SK-N-DZ (cell line): Measurements from ENCODE around the gene NLRC3.

Source experiments
- DNase-seq: peaks from one replicate; pipeline ENCODE4 v3.0.0-alpha.2; 2015; ENCODE audit warnings: low spot score

NLRC3 gene

DNA sequence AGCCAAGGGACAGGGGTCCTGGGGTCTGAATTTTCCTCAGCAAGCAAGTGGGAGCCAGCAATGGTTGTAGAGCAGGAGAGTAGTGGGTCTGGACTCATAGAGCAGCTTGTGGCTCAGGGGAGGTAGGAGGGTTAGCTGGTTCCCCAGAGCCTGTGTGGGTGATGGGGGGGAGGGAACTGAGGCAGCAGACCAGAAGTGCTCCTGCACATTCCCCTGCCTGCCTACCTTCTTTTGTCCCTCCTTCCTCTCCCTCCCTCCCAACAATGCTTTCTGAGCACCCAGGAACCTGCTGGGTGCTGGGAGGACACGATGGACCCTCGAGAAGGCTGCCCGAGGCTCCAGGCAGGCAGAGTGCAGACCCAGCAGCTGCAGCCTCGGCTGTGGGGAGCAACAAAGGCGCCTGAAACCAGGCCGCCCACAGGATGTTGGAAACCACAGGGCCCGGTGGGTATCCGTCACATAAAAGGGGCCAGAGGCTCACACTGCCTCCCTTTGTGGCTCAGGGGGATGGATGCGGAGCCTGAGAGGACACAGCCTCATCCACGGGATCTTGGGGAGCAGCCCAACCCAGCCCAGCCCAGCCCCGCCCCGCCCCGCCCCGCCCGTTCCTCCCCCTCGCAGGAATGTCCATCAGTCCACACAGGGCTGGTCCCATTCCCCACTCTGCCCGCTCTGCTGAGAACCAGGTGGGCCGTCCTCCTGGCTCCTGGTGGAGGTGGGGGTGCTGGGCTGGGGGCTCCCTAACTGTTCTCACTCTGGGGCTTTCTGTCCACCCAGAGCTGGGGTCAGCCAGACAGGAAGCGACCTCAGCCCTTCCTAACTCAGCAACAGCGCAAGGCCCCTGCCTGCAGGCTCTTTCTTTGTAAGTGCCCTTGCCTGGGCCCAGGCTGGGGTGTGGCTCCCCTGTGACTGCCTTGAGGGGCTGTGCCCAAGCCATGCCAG, 1.7 kb upstream of the NLRC3 start:
- no peak for DNase-seq

DNA sequence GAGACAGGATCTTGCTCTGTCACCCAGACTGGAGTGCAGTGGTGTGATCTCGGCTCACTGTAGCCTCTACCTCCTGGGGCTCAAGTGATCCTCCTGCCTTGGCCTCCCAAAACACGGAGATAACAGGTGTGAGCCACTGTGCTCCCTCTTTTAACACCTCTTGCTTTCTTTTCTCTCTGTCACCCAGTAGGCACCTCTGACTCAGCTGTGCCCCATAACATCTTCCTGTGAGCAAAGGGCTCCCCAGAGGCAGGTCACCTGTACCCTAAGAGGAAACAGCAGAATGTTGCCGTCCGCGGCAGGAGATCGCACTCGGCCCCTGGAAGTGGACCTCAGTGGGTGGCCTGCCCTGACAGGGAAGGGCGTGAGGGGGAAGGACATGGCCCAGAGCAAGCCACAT, 918 bp upstream of the NLRC3 start:
- no peak for DNase-seq

DNA sequence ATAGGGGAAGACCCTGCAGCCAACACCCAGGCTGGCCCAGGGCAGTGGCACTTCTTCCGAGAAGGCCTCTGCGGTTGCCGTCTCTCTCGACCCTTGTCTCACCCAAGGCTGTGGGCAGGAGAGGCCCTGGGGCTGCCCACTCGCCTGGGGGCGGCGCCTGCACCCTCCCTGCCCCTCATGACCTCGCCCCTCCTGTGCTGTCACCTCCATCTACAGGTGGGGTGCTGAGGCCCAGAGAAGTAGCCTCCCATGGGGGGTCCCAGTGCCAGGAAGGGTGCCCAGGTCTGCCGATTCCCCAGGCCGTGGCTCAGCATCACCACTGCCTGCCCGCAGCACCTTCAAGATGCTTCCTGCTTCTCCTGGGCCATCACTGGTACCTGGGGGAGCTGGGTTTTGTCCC, 992 bp downstream of the NLRC3 start:
- no peak for DNase-seq

DNA sequence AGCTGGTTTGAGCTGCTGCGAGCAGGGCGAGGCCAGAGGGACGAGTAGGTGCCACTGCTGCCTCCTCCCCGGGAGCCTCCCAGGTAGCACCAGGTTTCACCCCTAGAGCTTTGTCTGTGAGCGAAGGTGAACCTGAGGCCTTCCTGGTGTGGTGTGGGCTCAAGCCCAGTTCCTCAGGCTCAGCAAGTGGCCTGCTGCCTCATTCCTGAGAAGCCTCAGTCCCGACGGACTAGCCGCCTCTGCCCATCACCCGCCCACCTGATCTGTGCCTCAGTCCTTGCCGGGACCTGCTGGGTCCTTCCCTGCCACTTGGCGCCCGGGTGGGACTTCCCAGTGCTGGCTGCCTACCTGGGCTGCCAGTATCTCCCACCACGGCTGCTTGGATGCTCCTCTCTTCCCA, 1.7 kb downstream of the NLRC3 start:
- DNase-seq: no peak

DNA sequence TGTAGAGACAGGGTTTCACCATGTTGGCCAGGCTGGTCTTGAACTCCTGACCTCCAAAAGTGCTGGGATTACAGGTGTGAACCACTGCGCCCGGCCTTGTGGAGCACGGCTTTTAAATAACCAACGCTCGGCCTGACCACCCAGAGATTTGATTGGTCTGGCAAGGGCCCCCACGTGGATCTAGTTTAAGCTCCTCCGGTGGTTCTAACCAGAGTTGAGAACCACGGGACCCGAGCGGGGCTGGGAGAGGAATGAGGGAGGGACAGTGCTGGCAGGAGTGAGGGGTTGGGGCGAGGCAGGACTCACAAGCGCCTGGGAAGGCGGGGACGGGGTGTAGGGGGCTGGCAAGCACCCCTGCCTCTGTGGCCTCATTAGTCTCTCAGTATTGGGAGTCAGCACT, 3.0 kb downstream of the NLRC3 start:
- DNase-seq: no peak

DNA sequence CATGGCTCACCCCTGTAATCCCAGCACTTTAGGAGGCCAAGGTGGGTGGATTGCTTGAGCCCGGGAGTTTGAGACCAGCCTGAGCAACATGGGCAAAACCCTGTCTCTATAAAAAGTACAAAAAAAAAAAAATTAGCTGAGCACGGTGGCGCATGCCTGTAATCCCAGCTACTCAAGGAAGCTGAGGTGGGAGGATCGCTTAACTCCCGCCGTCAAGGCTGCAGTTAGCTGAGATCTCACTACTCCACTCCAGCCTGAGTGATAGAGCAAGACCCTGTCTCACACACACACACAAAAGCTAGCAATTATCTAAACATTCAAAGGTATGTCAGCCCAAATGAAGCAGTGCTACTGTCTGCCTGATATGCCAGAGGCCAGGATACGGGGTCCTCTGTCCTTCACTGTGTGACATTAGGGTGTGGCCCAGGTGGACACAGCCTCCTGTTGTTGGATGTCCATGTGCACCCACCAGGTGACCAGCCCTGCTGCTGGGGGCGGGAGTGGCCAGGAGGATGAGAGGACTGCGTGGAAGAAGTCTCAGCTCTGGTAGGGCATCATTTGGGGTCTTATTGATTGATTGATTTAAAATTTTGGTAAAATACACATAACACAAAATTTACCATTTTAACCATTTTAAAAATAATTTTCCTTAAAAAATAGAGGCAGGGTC, 3.9 kb downstream of the NLRC3 start:
- DNase-seq: no peak

DNA sequence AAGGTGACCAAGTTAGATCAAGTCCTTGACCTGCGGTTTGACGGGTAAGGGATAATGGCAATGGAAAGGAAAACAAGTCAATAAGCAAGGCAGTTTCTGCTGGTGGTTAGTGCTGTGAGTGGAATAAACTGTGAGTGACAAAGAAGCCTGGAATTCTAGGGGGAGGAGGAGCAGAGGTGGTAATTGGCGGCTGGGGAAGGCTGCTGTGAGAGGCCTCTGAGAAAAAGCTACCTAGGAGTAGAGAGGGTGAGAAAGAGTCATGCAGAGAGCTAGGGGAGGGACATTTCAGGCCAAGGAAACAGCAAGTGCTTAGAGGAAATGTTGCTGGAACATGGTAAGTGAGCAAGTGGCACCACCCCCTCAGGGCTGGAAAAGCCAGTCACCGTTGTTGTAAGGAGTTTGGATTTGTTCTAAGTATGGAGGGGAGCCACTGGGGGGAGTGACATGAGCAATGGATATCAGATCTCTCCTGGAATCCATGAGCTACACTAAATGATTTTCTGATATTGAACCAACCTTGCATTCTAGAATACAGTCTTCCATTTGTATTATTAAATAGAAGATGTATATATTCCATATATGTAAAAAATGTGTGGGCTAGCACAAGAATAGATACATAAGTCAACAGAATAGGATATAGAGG, 6.7 kb downstream of the NLRC3 start:
- DNase-seq: no peak

DNA sequence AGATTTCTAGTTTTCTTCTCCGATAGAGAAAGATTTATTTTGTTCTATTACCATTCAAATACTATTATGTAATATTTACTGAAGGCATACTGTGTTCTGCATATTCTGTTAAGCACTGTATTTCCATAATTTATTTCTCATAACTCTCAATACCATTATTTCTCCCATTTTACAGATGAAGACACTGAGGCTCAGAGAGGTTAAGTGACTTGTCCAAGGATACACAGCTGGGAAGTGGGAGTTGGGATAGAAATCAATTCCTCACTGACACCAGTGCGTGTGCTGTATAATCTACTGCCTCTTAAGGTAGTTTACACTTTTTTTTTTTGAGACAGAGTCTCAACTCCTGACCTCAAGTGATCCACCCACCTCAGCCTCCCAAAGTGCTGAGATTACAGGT, 7.4 kb downstream of the NLRC3 start:
- DNase-seq: no peak

DNA sequence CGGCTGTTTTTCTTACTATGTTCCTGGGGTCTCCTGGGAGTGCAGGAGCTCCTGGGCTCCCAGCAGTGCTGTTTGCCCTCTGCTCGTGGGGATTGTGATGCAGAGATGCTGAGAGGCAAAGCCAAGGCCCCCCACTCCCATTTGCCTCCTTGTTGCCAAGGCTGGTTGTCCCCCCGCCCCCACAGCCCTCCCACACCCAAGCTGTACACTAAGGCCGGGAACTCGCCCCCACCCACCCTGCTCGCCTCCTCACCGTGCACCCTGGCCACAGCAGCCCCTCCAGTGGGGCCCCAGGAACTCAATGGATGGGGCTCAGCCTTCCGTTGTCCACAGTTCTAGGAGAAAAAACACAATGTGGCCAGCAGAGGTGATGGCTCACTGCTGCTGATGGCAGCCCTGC, 10.2 kb downstream of the NLRC3 start:
- DNase-seq: no peak

DNA sequence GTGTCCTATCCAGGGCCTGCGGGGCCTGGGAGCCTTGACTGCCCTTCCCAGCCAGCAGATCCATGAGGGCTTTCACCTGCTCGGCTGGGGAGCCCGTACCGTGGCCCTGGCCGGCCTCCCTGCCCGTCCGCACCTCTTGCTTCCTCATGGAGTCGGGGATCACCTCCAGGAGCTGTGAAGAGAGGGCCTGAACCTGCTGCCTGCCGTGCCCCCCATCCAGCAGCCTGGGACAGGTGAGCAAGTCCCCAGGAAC, 12.4 kb downstream of the NLRC3 start:
- DNase-seq: no peak

DNA sequence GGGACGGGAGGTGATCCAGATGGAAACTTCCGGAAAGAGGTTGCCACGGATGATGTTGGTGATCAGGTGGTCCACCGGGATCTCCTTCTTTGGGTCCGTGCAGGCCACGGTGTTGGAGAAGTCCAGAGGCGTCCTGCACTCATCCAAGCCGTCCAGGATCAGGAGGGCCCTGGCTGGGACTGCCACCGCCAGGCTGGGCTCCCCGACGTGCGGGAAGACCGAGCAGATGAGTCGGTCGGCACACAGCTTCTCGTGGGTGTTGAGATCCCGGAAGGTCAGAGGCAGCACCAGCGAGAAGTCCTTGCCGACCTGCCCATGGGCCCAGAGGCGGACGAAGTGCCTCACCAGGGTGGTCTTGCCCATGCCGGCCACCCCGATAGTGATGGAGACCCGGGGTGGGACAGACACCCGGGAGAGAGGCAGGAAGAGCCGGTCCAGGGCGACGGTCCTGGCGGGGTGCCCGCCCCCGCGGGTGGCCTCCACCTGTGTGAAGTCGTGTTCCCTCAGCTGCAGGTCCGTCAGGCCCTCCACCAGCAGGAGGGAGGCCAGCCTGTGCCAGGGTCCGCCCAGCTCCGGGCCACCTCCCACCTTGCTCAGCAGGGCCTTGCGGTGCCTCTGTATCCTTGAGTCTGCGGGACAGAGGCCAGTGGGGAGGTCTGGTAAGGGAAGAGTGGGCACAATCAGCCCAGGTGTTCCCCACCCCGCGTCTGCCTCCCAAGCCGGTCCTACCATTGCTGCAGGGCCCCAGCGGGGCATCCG, 12.9 kb downstream of the NLRC3 start:
- no peak for DNase-seq

DNA sequence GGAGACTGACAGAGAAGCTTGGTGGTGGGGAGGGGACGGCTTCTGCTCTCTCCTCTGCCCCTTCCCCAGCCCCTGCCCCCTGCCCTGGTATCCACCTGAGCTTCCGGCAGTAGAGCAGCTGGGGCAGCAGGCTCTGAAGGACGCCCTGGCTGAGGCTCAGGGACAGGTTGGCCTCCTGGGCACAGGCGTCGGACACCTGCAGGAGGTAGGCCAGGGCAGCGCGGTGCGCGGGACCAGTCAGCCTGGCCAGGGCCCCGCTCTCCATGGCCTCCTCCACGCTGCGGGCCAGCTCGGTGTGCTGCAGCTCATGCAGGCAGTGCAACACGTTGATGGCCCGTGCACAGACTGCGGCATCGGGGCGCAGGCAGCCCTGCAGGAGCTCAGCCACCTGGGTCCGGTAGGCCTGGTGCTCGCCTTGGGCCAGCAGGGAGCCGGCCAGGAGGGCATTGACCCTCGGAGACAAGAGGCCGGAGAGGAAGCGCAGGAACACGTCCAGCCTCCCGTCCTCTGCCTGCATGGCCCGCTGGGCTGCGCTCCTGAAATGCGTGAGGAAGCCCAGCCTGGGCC, 14.2 kb downstream of the NLRC3 start:
- no peak for DNase-seq

DNA sequence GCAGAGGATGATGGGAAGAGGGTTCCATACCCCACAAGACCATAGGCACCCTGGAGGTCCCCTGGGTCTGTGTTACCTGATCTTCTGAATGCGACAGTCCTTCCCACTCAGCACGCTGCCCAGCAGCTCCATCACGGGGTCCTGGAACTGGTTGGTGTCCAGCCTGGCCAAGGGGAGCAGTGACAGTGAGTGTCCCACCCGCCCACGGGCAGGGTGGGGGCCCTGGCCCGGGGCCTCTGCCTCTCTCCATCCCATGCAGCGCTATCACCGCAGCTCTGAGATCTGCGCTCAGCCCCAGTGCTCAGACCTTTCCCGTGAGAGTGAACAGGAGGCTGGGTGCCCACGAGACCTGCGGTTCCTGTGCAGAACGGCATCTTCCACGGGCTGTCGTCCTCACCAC, 15.6 kb downstream of the NLRC3 start:
- DNase-seq: no peak

DNA sequence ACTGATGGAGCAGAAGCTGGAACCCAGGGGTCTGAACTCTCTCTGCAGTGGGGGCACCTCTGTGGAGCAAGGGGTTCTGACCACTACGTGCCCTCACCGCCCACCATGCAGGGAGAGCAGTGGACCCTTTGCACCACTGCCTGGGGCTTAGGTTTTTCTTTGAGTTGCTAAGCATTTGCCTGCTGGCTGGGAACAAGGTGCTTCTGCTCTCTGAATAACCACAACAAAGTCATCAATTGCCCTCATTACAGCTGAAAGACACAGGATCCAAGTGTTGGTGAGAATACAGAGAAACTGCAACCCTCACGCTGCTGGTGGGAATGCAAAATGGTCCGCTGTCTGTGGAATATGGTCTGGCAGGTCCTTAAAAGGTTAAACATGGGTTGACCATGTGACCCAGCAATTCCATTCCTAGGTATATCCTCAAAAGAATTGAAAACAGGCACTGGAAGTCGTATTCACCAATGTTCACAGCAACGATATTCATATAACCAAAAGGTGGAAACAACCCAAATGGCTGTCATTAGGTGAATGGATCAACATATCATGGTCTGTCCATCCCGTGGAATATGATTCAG, 22.8 kb downstream of the NLRC3 start:
- no peak for DNase-seq

DNA sequence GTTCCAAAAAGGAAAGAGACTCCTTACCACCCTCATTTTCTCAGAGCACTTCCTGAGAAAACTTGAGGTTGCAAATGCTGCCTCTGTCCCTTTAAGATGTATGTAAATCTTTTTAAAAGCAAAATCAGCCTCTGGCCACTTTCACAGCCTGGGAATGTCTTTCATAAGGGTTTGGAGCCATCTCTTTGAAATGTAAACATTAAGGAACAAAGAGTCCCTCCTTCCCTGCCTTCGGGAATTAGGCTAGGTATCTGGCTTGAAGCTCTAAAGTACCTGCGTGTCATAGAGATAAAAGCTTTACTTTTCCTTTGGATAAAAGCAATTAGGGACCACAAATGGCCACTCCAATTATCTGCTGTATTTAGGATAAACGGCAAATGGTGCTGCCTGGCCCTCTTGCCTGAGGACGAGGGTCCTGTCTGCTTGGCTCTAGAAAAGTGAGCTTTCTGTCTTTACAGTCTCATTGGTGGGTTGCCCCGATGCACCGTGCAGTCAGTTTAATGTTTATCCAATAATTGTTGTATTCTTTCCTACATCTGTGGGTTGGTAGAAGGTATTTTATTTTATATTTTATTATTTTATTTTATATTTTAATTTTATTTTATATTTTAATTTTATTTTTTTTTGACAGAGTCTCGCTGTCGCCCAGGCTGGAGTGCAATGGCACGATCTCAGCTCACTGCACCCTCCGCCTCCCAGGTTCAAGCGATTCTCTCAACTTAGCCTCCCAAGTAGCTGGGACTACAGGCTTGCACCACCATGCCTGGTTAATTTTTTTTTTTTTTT, 23.9 kb downstream of the NLRC3 start:
- DNase-seq: no peak

DNA sequence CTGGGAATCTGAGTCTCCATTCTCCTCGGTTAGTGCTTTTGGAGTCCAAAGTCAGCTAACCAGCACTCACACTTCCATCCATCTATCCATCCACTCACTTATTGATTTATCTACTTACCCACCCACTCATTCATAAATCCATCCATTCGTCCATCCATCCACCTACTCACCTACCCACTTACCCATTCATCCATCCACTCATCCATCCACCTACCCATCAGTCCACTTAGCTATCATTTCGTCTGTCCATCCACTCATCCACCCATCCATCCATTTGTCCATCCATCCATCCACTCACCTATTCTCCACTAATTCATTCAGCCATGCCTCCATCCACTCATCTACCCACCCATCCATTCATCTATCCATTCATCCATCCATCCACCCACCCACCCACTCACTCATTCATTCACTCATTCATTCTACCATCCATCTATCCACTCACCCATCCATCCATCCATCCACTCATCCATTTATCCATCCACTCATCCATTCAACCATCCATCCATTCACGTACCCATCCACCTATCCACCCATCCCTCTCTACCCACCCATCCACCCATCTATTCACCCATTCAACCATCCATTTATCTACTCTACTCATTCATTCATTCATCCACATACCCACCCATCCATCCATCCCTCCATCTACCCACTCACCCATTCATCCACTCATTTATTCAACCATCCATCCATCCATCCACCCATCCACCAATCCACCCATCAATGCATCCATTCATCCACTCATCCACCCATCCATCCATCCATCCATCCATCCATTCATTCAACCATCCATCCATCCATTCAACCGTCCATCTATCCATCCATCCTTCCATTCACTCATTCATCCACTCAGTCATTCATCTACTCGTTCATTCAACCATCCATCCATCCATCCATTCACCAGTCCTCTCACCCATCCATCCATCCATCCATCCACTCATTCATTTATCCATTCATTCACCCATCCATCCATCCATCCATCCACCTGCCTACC, 26.1 kb downstream of the NLRC3 start:
- no peak for DNase-seq

DNA sequence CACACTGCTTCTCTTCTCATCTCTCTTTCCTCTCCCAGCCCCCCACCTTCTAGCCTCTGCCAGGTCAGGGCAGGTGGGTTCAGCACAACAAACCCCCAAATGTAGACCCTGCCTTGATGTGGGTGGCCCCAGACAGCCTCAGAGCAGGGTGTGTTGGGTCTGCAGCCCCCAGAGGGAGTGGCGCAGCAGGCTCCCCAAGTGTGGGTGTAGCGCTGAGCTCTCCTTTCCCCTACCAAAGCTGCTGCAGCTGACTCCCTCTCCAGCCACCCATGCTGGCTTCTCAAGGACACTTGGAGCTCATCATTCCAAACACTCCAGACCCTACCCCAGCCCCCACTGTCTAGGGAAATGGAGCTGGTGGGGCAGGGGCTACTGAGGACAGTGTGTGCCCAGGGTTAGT, 27.3 kb downstream of the NLRC3 start:
- DNase-seq: no peak

DNA sequence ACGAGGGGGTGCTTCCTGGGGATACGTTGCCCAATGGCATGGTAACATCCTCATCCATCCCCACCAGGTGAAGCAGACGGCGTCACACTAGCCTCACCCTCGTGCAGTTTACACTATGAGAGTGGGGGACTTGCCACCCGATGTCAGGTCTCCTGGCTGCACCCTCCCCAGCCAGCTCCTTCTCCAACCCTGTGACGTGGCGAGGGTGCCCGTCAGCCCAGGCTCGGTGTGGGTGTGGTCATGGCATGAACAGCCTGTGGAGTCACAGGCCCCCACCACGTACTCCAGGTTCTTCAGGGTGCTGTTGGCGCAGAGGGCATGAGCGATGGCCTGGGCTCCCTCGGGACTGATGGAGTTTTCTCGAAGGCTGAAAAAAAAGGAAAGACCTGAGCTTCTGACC, 28.3 kb downstream of the NLRC3 start:
- no peak for DNase-seq

DNA sequence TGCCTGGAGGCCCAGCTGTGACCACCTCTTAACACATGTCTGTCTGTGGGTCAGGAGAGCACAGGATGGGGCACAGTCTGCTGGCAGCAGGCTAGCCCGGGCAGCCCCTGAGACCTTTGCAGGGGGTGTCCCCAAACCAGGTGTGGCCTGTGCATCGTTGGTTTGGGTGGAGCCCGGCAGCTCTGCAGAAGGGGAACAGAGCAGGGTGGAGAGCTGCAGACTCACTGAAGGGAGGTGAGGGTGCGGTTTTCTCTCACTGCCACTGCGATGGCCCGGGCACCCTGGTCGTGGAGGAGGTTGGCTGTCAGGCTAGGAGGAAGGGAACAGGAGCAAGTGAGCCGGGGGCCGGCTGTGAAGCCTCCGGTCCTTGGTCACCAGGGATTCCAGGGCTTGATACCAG, 28.8 kb downstream of the NLRC3 start:
- no peak for DNase-seq
